DMS53 treated with DMSO at 0.1 percent for 48 hours (cell line): ENCODE results near the gene PRG2.
"Not testable (repeated sequence)": the region's sequence is repeated elsewhere in the genome, so short reads cannot be mapped to it uniquely, and the experiment has no call there.

ENCODE experiments used
- DNase-seq: peaks from one replicate; lab custom pipeline; 2025; ENCODE audit not compliant: unreplicated experiment; lab: John Stamatoyannopoulos, UW

Gene PRG2

DNA sequence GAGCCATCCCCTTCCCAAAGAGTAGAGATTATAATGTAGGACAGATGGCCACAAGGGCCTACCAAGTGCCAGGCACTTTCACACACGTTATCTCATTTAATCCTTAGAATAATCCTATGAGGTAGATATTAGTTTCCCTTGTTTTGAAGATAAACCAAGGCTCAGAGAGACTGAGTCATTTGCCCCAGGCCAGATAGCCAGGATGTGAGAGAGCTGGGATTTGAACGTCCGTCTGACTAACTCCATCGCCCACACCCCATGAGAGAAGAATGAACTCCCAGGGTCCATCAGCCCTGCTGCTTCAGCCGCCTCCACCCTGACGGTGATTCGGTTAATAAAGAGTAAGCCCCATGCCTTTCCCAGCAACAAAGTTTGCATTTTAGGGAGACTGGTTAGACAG, 20.2 kb downstream of the PRG2 start:
- no peak for DNase-seq

DNA sequence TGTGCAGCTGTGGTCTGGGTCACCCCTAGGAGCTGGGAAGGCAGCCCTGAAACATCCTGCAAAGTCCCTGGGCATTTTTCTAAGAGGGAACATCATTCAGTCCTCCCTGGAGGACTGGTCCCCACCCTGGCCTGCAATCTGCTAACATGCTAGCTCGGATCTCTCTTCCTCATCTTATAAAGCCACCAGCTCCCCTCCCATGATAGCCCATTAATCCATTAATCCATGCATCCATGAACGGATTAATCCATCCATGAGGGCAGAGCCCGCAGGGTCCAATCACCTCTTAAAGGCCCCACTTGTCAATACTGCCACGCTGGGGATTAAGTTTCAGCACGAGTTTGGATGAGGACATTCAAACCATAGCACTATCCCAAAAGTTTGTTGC, 21.6 kb downstream of the PRG2 start:
- DNase-seq: no peak

- DNase-seq: no peak
Observed at GRCh38 chr11:57368106-57368844, 22.2 kb downstream of the PRG2 start.

GRCh38 chr11:57364851-57365660, 25.4 kb downstream of the PRG2 start:
- DNase-seq: no peak

DNA sequence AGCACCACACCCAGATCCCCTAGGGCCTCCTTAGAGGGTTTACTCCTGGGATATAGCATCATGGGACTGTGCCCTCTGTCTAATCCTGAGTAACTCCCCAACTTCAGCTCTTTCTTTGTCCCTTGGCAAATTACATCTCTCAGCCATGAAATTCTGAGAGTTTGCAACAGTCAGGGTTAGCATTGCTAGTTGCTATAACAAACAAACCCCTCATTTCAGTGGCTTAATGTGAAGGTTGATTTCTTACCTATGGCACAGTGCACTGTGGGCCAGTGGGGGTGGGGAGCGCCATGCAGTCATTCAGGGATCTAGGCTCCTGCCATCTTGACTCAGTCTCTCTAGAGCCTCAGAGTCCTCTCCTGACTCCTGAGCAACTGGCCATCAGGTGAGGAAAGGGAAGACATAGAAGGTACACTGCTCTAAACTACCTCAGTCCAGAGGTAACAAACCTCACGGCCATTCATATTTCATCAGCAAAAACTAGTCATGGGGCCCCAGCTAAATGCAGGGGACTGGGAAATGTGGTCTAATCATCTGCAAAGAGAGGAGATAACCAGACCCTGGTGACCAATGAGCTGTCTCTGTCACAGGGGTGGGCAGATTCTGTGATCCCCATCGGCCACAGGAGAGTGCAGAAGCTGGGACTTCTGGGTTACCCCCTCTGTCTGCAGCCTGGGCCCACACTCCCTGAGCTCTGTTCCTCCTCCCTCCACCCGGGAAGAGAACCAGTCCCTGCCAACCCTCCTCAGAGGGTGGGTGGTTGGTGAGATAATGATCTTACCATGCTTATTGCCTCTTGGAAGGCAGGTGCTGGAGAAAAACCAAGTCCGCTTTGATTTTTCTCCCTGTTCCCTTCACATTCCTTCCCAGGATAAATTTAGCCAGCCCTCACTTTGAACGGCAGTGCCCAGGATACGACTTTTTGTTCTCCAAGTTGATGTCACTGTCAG, 27.0 kb downstream of the PRG2 start:
- no peak for DNase-seq

- no peak for DNase-seq
Observed at GRCh38 chr11:57361926-57362325, 28.5 kb downstream of the PRG2 start.

DNA sequence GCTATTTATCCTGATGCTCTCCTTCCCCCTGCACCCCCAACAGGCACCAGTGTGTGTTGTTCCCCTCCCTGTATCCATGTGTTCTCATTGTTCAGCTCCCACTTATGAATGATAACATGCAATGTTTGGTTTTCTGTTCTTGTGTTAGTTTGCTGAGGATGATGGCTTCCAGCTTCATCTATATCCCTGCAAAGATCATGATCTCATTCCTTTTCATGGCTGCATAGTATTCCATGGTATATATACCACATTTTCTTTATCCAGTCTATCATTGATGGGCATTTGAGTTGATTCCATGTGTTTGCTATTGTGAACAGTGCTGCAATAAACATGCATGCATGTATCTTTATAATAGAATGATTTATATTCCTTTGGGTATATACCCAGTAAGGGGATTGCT, 29.0 kb downstream of the PRG2 start:
- not testable (repeated sequence) for DNase-seq

DNA sequence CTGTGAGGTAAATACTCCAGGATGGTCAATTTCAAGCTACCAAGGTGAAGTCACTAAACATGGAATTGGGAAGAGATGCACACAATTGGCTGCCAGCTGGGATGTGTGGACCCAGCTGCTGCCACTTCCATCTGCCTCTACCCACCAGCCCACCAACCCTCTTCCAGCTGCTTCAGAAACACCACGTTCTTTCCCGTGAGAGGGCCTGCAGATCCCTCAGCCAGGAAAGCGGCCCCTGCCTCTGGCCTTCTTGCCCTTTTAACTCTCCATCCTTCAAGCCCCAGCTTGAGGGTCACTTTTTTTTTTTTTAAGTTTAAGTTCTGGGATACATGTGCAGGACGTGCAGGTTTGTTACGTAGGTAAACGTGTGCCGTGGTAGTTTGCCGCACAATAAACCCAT, 29.5 kb downstream of the PRG2 start:
- DNase-seq: no peak

GRCh38 chr11:57359896-57360690, 30.4 kb downstream of the PRG2 start:
- DNase-seq: no peak

DNA sequence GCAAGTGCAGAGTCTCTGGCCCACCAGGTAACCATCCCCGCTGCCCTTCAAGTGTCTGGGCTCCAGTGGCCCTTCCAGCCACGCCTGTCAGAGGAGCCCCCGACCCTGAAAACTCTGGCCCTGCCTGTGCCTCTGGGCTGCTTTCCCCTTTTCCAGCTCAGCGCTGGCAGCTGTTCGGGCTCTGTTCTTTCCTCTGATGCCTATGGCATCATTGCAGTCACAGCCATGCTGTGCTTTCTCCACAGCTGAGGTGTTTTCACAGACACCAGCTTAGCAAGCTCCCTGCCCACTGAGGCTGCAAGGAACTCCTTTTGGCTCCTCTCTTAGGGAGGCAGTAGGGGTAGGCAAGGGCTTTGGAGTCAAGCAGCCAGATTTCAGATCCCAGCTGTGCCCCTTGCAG, 31.1 kb downstream of the PRG2 start:
- DNase-seq: no peak

DNA sequence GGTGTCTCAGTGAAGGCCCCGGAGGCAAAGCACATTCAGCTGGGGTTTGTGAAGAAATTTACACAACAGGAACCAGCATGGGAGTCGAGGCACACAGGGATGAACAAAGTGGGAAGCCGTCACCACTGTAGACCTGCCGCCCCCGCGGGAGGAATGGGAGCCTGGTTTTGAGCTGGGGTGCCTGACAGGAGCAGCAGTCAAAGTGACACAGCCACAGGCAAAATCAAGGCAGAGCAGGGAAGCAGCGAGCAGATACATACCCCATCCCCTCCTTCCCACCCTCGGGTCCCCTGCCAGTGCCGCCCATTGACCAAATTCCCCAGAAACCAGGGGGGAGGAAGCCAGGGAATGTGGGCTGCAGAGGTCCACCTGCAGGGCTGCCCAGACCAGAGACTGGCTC, 31.5 kb downstream of the PRG2 start:
- no peak for DNase-seq

DNA sequence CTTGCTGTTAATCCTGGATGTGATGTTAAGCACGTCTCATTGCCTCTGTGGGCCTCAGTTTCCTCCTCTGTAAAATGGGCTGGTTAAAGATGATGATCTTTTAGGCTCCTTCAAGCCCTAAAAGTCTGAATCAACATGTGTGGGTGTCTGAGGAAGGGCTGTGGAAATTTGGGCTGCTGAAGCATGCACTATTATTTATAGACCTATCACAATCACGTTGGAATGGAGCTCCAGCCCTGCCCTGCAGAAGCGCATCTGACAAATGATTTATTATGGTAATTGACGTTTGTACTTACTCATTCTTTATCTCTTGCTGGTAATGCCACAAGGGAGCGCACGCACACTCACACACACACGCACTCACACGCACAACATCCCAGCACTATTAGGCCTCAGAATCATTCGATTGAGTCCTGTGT, 31.9 kb downstream of the PRG2 start:
- no peak for DNase-seq

GRCh38 chr11:57357856-57358255, 32.6 kb downstream of the PRG2 start:
- no peak for DNase-seq

GRCh38 chr11:57357310-57357709, 33.1 kb downstream of the PRG2 start:
- no peak for DNase-seq

DNA sequence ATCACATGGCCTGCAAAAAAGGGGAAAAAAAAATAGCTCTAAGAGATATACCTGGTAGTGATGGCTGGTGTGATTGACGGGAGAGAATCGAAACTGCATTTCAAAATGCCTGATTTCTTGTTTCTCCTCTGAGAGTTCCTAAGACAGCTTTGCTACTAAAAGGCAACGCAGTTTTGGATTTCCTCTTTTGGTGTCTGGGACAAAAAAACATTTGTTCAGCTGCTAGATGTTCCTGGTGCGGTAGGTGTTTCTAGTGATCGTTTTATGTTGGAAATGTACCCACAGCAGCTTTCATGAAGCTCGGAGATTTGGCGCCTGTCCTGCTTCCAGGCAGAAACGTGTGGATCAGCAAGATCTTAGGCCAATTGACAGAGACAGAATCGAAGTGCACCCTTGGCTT, 34.2 kb downstream of the PRG2 start:
- no peak for DNase-seq

DNA sequence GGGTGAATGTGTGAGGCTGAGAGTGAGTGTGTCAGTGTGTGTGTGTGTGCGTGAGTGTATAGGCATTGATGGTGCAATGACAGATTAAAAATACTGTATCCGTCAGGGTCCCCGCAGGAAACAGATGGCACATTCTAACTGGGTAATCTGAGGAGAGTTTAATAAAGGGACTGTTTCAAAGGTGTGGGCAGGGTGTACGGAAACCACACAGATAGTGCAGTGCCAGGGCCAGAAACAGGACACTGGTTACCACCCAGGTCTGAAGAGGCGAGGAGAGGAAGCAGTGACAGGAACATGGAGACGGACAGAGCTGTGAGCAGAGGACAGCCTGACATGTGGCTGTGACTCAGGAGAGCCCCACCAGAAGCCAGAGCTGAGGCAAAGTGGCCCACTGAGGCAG, 35.8 kb downstream of the PRG2 start:
- no peak for DNase-seq

- no peak for DNase-seq
Observed at GRCh38 chr11:57353852-57354251, 36.6 kb downstream of the PRG2 start.

DNA sequence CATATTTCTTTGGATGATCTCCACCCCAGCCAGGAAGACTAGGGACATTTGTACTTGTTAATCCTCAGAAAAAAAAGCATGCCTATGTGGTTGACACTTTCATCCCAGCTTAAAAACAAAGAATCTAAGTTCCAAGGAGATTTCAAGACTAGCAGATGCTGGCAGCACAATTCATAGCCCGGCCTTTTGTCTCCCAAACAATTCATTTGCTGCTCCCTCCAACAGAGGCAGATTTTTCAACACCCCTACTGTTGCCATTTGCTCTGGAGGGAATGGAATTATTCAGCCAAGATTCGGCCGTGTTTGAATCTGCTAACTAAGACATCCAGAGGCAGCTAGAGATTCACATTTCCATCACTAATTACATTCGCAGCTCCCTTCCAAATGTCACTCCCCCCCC, 37.0 kb downstream of the PRG2 start:
- DNase-seq: no peak

DNA sequence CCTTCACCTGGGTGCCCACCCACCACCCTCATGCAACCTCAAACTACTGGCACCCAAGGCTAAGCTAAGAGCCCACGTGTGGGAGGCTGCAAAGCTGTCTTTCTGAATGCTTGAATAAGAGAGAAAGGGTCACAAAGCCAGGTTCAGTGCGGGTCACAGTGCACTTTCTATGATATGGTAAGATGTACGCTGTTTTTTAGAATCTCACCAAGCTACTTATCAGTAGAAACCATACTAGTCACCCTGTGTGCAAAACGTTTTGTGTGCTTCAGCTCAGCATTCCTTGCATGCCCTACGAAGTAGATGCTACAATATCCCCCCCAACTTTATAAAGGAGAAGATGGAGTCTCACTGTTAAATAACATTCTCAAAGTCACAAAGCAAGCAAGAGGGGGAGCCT, 37.4 kb downstream of the PRG2 start:
- DNase-seq: no peak

- DNase-seq: no peak
Observed at GRCh38 chr11:57349491-57350274, 40.8 kb downstream of the PRG2 start.
